Measurements from ENCODE around the gene LEAP2.
"Not testable (repeated sequence)": the region's sequence is repeated elsewhere in the genome, so short reads cannot be mapped to it uniquely, and the experiment has no call there.

- not testable (repeated sequence) for TF ChIP-seq CTCF (IDR thresholded peaks at IDR 0.05); EZH2 (IDR thresholded peaks at IDR 0.05; ENCODE audit: borderline replicate concordance, insufficient read depth, low read depth, low read length, poor library complexity, severe bottlenecking)
These were observed 18.5 kb upstream of the LEAP2 start for GRCh38 chr5:132854992-132855391.
